ENCODE results near the gene SPRR2A. TPM values are rescaled to one million over a fixed set of nuclear protein-coding genes. Genes with fewer than 3 reads are reported as not detected.

SPRR2A gene
- total RNA-seq, 4 donors from 2014 or later, result 0.67 to 59.3 (median 22.1) TPM; not detected in 1

GRCh38 chr1:153087652-153088051 lies 30.3 kb upstream of the SPRR2A start:
- TF ChIP-seq EP300 (IDR thresholded peaks at IDR 0.05) (no peak), POLR2A (IDR thresholded peaks at IDR 0.05) (no peak), POLR2AphosphoS5 (IDR thresholded peaks at IDR 0.05) (no peak), CTCF (IDR thresholded peaks at IDR 0.05) (no peak)
- no peak overlapping the region for H3K27ac ChIP-seq
- H3K27me3 ChIP-seq, result no peaks in the 10 kb centered on the region
- no peak overlapping the region for H3K4me3 ChIP-seq
- no peak for ATAC-seq
- H3K9me3 ChIP-seq, result no peaks in the 10 kb centered on the region
- no peaks in the 10 kb centered on the region for H3K36me3 ChIP-seq
- H3K4me1 ChIP-seq, result no peaks in the 10 kb centered on the region
- WGBS, 2 donors (ENCODE audit: low coverage in 1 of 2), result 67% methylated on average over 1 of the region's 1 CpG

GRCh38 chr1:153081736-153082135 lies 24.4 kb upstream of the SPRR2A start:
- peaks cover 0 to 8% (median 0%) of the 10 kb centered on the region in 3 donors for H3K9me3 ChIP-seq
- TF ChIP-seq POLR2AphosphoS5 (IDR thresholded peaks at IDR 0.05) (no peak), EP300 (IDR thresholded peaks at IDR 0.05) (no peak)

GRCh38 chr1:153072806-153073726 lies 15.8 kb upstream of the SPRR2A start:
- TF ChIP-seq POLR2A (IDR thresholded peaks at IDR 0.05) (no peak), CTCF (IDR thresholded peaks at IDR 0.05) (no peak), EP300 (IDR thresholded peaks at IDR 0.05) (no peak), POLR2AphosphoS5 (IDR thresholded peaks at IDR 0.05) (no peak)

More at GRCh38 chr1:153081736-153082135, 24.4 kb upstream of the SPRR2A start:
- no peaks in the 10 kb centered on the region for H3K4me1 ChIP-seq
- 80 to 100% methylated on average over 1 to 3 of the region's 3 CpGs for WGBS, 2 donors (ENCODE audit: low coverage in 1 of 2)
- ATAC-seq, result no peak
- no peak overlapping the region for H3K27ac ChIP-seq
- H3K4me3 ChIP-seq, result no peak overlapping the region
- H3K27me3 ChIP-seq, result no peaks in the 10 kb centered on the region
- no peaks in the 10 kb centered on the region for H3K36me3 ChIP-seq

DNA sequence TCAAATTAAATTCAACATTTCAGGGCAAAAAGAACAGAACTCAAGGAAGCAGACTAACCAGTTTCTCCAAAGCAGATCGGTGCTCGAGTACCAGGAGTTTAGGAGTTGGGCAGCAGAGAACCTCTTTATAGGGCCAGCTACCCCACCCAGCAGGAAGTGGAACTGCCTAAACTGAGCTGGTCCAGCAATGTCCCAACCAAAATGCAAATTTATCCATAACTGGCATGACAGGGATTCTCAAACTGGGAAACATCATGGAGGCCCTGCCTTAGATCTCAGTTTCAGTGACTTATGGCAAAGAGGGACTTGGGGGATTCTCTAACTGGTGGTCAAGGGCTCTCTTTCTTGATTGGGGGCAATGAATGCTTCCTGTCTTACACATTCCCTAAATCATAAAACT lies 14.2 kb upstream of the SPRR2A start, which contains the start of gene SPRR2B:
TSS of gene SPRR2B (minus strand) at position 101 of the 400 bp plus-strand sequence. CDS start 772 bp downstream, outside the sequence.
- Histone ChIP-seq H3K4me3 (no peak within 1 kb of the TSS), H3K9me3 (no peaks in the 10 kb centered on the region), H3K27me3 (no peaks in the 10 kb centered on the region), H3K27ac (no peak within 1 kb of the TSS), H3K36me3 (no peaks in the 10 kb centered on the region), H3K4me1 (no peaks in the 10 kb centered on the region)
- TF ChIP-seq POLR2A (IDR thresholded peaks at IDR 0.05) (no peak), EP300 (IDR thresholded peaks at IDR 0.05) (no peak), CTCF (IDR thresholded peaks at IDR 0.05) (no peak), POLR2AphosphoS5 (IDR thresholded peaks at IDR 0.05) (no peak)
- no peak for ATAC-seq
- 93% methylated on average over 2 of the region's 2 CpGs; no CpG with 5 or more reads in 1 of the 2 donors for WGBS, 2 donors (ENCODE audit: low coverage in 1 of 2)

More at GRCh38 chr1:153072806-153073726, 15.8 kb upstream of the SPRR2A start:
- no peaks in the 10 kb centered on the region for H3K9me3 ChIP-seq
- 63 to 73% methylated on average over 3 of the region's 5 CpGs for WGBS, 2 donors (ENCODE audit: low coverage in 1 of 2)
- no peaks in the 10 kb centered on the region for H3K4me1 ChIP-seq
- H3K27ac ChIP-seq, result no peak overlapping the region
- no peak for ATAC-seq
- H3K4me3 ChIP-seq, result no peak overlapping the region
- H3K36me3 ChIP-seq, result no peaks in the 10 kb centered on the region
- H3K27me3 ChIP-seq, result no peaks in the 10 kb centered on the region

- no peak for ATAC-seq
- Histone ChIP-seq H3K4me3 (no peak overlapping the region), H3K36me3 (no peaks in the 10 kb centered on the region), H3K27me3 (no peaks in the 10 kb centered on the region), H3K27ac (no peak overlapping the region), H3K4me1 (no peaks in the 10 kb centered on the region), H3K9me3 (no peaks in the 10 kb centered on the region)
- TF ChIP-seq CTCF (IDR thresholded peaks at IDR 0.05), result no peak
- TF ChIP-seq POLR2AphosphoS5 (IDR thresholded peaks at IDR 0.05), result no peak
- TF ChIP-seq EP300 (IDR thresholded peaks at IDR 0.05), result no peak
- no peak for TF ChIP-seq POLR2A (IDR thresholded peaks at IDR 0.05)
- 49 to 100% methylated on average over 1 to 2 of the region's 2 CpGs for WGBS, 2 donors (ENCODE audit: low coverage in 1 of 2)
Measured at GRCh38 chr1:153070243-153070642, 12.9 kb upstream of the SPRR2A start.
